SK-N-SH (cell line): ENCODE data around the gene PPP2R3C. TPM values are rescaled to one million over a fixed set of nuclear protein-coding genes. Genes with fewer than 3 reads are reported as not detected.

Experiments used
- CTCF ChIA-PET: fragments of 300-600, 350-600 bp; formaldehyde crosslinking; extraction: SDS; loops from one replicate; lab custom pipeline; 2021; lab: Yijun Ruan, JAX
- POLR2A ChIA-PET: fragments of 350-600 bp; sonication (Branson Sonifier 250); formaldehyde crosslinking; extraction: SDS; loops from one replicate; lab custom pipeline; 2020; ENCODE audit warnings: antibody characterized with exemption, inconsistent platforms; lab: Yijun Ruan, JAX
- DNase-seq: peaks from one replicate; pipeline ENCODE4 v3.0.0; 2012
- H2AFZ ChIP-seq: fragments of 200-600 bp; sonication (generic); 2 replicates; pipeline ENCODE4 v1.8.1; 2016; ENCODE audit warnings: antibody characterized with exemption, mild to moderate bottlenecking, low read depth
- H3F3A ChIP-seq: fragments of 200-600 bp; sonication (generic); replicated peaks from 2 replicates; pipeline ENCODE3; 2016; ENCODE audit warnings: antibody characterized with exemption, mild to moderate bottlenecking; ENCODE audit not compliant: insufficient read depth
- H3K27ac ChIP-seq, 2 experiments: fragments of 200-500 bp in 1 of 2; fragments of 200-600 bp in 1 of 2; sonication (Bioruptor generic) in 1 of 2; sonication (generic), shearing (Covaris generic) in 1 of 2; 2 replicates each; pipeline versions ENCODE4 v1.5.1 to v1.6.1; 2014 to 2016; ENCODE audit warnings: low read depth in 2 of 2, inconsistent platforms in 1 of 2, low read length in 1 of 2, mild to moderate bottlenecking in 1 of 2, mixed read lengths in 1 of 2
- H3K27me3 ChIP-seq: fragments of 200-600 bp; sonication (generic), shearing (Covaris generic); 2 replicates; pipeline ENCODE4 v1.6.1; 2016; ENCODE audit warnings: mixed run types; ENCODE audit not compliant: insufficient read depth
- H3K36me3 ChIP-seq, 2 experiments: fragments of 200-500 bp in 1 of 2; fragments of 200-600 bp in 1 of 2; sonication (Bioruptor generic) in 1 of 2; sonication (generic) in 1 of 2; replicated peaks in 1 of 2; 2 replicates each; pipeline versions ENCODE3 to v1.5.1; 2014 to 2016; ENCODE audit warnings: low read length in 1 of 2, mild to moderate bottlenecking in 1 of 2; ENCODE audit not compliant: insufficient read depth in 2 of 2, control insufficient read depth in 1 of 2
- H3K4me1 ChIP-seq, 2 experiments: fragments of 200-500 bp in 1 of 2; fragments of 200-600 bp in 1 of 2; sonication (Bioruptor generic) in 1 of 2; sonication (generic), shearing (Covaris generic) in 1 of 2; 2 replicates each; pipeline versions ENCODE4 v1.5.1 to v1.6.1; 2014 to 2016; ENCODE audit warnings: low read depth in 1 of 2, low read length in 1 of 2, mixed run types in 1 of 2; ENCODE audit not compliant: insufficient read depth in 2 of 2, control insufficient read depth in 1 of 2
- H3K4me2 ChIP-seq: fragments of 200-600 bp; sonication (generic), shearing (Covaris generic); 2 replicates; pipeline ENCODE4 v1.6.1; 2017; ENCODE audit warnings: mixed run types
- H3K4me3 ChIP-seq, 2 experiments: fragments of 200-500 bp in 1 of 2; fragments of 200-600 bp in 1 of 2; sonication (Bioruptor generic) in 1 of 2; sonication (generic), shearing (Covaris generic) in 1 of 2; 2 replicates each; pipeline versions ENCODE4 v1.5.1 to v1.8.1; 2014 to 2016; ENCODE audit warnings: low read depth in 2 of 2, inconsistent platforms in 1 of 2, low read length in 1 of 2, mild to moderate bottlenecking in 1 of 2, mixed read lengths in 1 of 2, moderate library complexity in 1 of 2
- H3K79me2 ChIP-seq: fragments of 200-600 bp; sonication (generic); 2 replicates; pipeline ENCODE4 v1.8.1; 2017; ENCODE audit warnings: mild to moderate bottlenecking; ENCODE audit not compliant: insufficient read depth
- H3K9ac ChIP-seq: fragments of 200-600 bp; sonication (generic); 2 replicates; pipeline ENCODE4 v1.6.1; 2017; ENCODE audit warnings: mixed run types
- H3K9me2 ChIP-seq: fragments of 200-600 bp; sonication (generic); 2 replicates; pipeline ENCODE4 v1.6.1; 2017; ENCODE audit warnings: mixed run types
- H3K9me3 ChIP-seq: fragments of 200-600 bp; sonication (generic); 2 replicates; pipeline ENCODE4 v1.6.1; 2017; ENCODE audit warnings: mixed run types, mild to moderate bottlenecking, moderate library complexity
- H4K20me1 ChIP-seq: fragments of 200-600 bp; sonication (generic); 2 replicates; pipeline ENCODE4 v1.6.1; 2017; ENCODE audit warnings: mild to moderate bottlenecking, mixed run types; ENCODE audit not compliant: insufficient read depth
- CHD2 ChIP-seq: fragments of 150-350 bp; IDR thresholded peaks from 2 replicates; pipeline ENCODE4 v1.6.1; 2018; ENCODE audit warnings: low read length; ENCODE audit not compliant: partially characterized antibody
- CTCF ChIP-seq: fragments of 200-600 bp; sonication (generic); IDR thresholded peaks from 2 replicates; pipeline ENCODE4 v1.6.1; 2017; ENCODE audit warnings: antibody characterized with exemption, mild to moderate bottlenecking, moderate library complexity
- EP300 ChIP-seq, 2 experiments: IDR thresholded peaks; 2 replicates each; pipeline versions ENCODE4 v1.4.0 to v1.6.1; 2012; ENCODE audit warnings: borderline replicate concordance in 1 of 2, low read depth in 1 of 2, low read length in 1 of 2
- EZH2phosphoT487 ChIP-seq: fragments of 200-600 bp; sonication (generic); IDR thresholded peaks from 2 replicates; pipeline ENCODE4 v1.6.1; 2017; ENCODE audit warnings: low read depth, mixed run types, mild to moderate bottlenecking, antibody characterized with exemption, moderate library complexity, borderline replicate concordance
- FOXJ3 ChIP-seq: sonication (generic); formaldehyde crosslinking; IDR thresholded peaks from 2 replicates; pipeline ENCODE4 v1.5.1; 2020; ENCODE audit warnings: mild to moderate bottlenecking, missing genetic modification reagents
- FOXM1 ChIP-seq: IDR thresholded peaks from 2 replicates; pipeline ENCODE4 v1.4.0; 2012; ENCODE audit warnings: low read depth, mild to moderate bottlenecking
- GABPA ChIP-seq: IDR thresholded peaks from 2 replicates; pipeline ENCODE4 v1.4.0; 2012; ENCODE audit warnings: low read depth, mild to moderate bottlenecking
- JUND ChIP-seq: IDR thresholded peaks from 2 replicates; pipeline ENCODE4 v1.4.0; 2012
- MXI1 ChIP-seq: IDR thresholded peaks from 2 replicates; pipeline ENCODE4 v1.6.1; 2012; ENCODE audit warnings: mild to moderate bottlenecking, low read depth, low read length, improper control_type of control experiment
- NFIC ChIP-seq: IDR thresholded peaks from 2 replicates; pipeline ENCODE4 v1.4.0; 2012; ENCODE audit warnings: borderline replicate concordance
- NRF1 ChIP-seq: IDR thresholded peaks from 2 replicates; pipeline ENCODE4 v1.6.1; 2012; ENCODE audit warnings: low read depth, mild to moderate bottlenecking, low read length
- PBX3 ChIP-seq: IDR thresholded peaks from 2 replicates; pipeline ENCODE4; 2012
- POLR2AphosphoS5 ChIP-seq: IDR thresholded peaks from 2 replicates; pipeline ENCODE4 v1.6.1; 2012; ENCODE audit warnings: low read depth, low read length
- RAD21 ChIP-seq: IDR thresholded peaks from 2 replicates; pipeline ENCODE4 v1.6.1; 2012; ENCODE audit warnings: mild to moderate bottlenecking, low read length
- RFX5 ChIP-seq: IDR thresholded peaks from 2 replicates; pipeline ENCODE4 v1.6.1; 2012; ENCODE audit warnings: mild to moderate bottlenecking, improper control_type of control experiment, low read length
- RXRA ChIP-seq: IDR thresholded peaks from 2 replicates; pipeline ENCODE4 v1.4.0; 2012; ENCODE audit warnings: low read depth, mild to moderate bottlenecking, borderline replicate concordance
- SIN3A ChIP-seq: IDR thresholded peaks from 2 replicates; pipeline ENCODE4 v1.6.1; 2012; ENCODE audit warnings: low read depth, mild to moderate bottlenecking, low read length, moderate library complexity, borderline replicate concordance
- SMC3 ChIP-seq: IDR thresholded peaks from 2 replicates; pipeline ENCODE4 v1.6.1; 2012; ENCODE audit warnings: low read depth, low read length, improper control_type of control experiment
- TCF12 ChIP-seq: IDR thresholded peaks from 2 replicates; pipeline ENCODE4 v1.4.0; 2012
- USF2 ChIP-seq: fragments of 150-350 bp; IDR thresholded peaks from 2 replicates; pipeline ENCODE4 v1.6.1; 2017; ENCODE audit warnings: antibody characterized with exemption, low read length, low read depth, borderline replicate concordance
- WGBS: methylation state at CpG from one replicate; pipeline ENCODE4 v1.1.6; 2017; ENCODE audit warnings: low lambda C conversion rate; 5-methylcytosine and 5-hydroxymethylcytosine counted together
- polyA plus RNA-seq, 3 experiments: library from polyadenylated mRNA; depleted of rRNA; stranded (reverse); fragments of >200 nt; gene quantifications; 2 replicates each; pipeline ENCODE4 v1.2.3, GENCODE V29; 2012
- TF ChIP-seq, protein P1 (sequence below): fragments of 150-350 bp; IDR thresholded peaks from 2 replicates; pipeline ENCODE4 v1.6.1; 2016; ENCODE audit warnings: mild to moderate bottlenecking, low read depth, low read length
- TF ChIP-seq, protein P2 (sequence below): IDR thresholded peaks from 2 replicates; pipeline ENCODE4 v1.6.1; 2012; ENCODE audit warnings: mild to moderate bottlenecking, low read depth, low read length, moderate library complexity
- TF ChIP-seq, protein P3 (sequence below): IDR thresholded peaks from 2 replicates; pipeline ENCODE4 v1.4.0; 2012; ENCODE audit warnings: low read depth

Gene PPP2R3C
- polyA plus RNA-seq, 1 of the 3 experiments (the other 2 are of a cell fraction) = 6.2 TPM

GRCh38 chr14:35159742-35160409 is 38.1 kb upstream of the PPP2R3C start:
- CTCF ChIA-PET = interaction anchor here (1.0 to 2.3 kb wide), 4 partner anchors 10 to 253 kb away, joined by 3 to 7 read pairs (median 6); no protein-coding TSS in a partner anchor
- peak overlapping the region in 1 of 2 experiments; percentile 80; a peak in 3 of 4 replicates for H3K27ac ChIP-seq
- peaks cover 9 to 15% of the 10 kb centered on the region in 2 experiments for H3K36me3 ChIP-seq
- H2AFZ ChIP-seq = no peak overlapping the region
- 8% methylated on average over 6 of the region's 6 CpGs for WGBS
- no peak for DNase-seq
- H3K4me2 ChIP-seq = peak overlapping the region; percentile 46; the same call in 1 of the 2 replicates
- H3F3A ChIP-seq = peaks cover 12% of the 10 kb centered on the region
- POLR2A ChIA-PET = no interaction called here
- H3K4me3 ChIP-seq = no peak overlapping the region; a peak in 1 of 4 replicates
- no peak overlapping the region for H3K9ac ChIP-seq
- H3K9me3 ChIP-seq = no peaks in the 10 kb centered on the region
- H4K20me1 ChIP-seq = no peaks in the 10 kb centered on the region
- no peaks in the 10 kb centered on the region for H3K27me3 ChIP-seq
- no peaks in the 10 kb centered on the region for H3K9me2 ChIP-seq
- peaks cover 11 to 46% of the 10 kb centered on the region in 2 experiments for H3K4me1 ChIP-seq
- H3K79me2 ChIP-seq = peaks cover 26% of the 10 kb centered on the region; the same call in 1 of the 2 replicates
- TF ChIP-seq GABPA (no peak), RAD21 (no peak), FOXM1 (no peak), CTCF (no peak), SIN3A (no peak), EP300 (IDR thresholded peaks at IDR 0.05; ENCODE audit: borderline replicate concordance in 1 of 2, low read depth in 1 of 2, low read length in 1 of 2) (peak in 1 of 2 experiments; percentile 35; a peak in 1 of 4 replicates), MXI1 (no peak), PBX3 (peak; percentile 81), NFIC (peak; percentile 34; the same call in 1 of the 2 replicates), NRF1 (no peak), POLR2AphosphoS5 (peak; percentile 59; the same call in 1 of the 2 replicates), FOXJ3 (CRISPR knock-in tag) (no peak), TCF12 (peak; percentile 75), CHD2 (no peak), EZH2phosphoT487 (no peak), RXRA (peak; percentile 80; the same call in 1 of the 2 replicates), JUND (peak; percentile 91), RFX5 (no peak), SMC3 (no peak), USF2 (no peak)
- TF ChIP-seq, protein P1, sequence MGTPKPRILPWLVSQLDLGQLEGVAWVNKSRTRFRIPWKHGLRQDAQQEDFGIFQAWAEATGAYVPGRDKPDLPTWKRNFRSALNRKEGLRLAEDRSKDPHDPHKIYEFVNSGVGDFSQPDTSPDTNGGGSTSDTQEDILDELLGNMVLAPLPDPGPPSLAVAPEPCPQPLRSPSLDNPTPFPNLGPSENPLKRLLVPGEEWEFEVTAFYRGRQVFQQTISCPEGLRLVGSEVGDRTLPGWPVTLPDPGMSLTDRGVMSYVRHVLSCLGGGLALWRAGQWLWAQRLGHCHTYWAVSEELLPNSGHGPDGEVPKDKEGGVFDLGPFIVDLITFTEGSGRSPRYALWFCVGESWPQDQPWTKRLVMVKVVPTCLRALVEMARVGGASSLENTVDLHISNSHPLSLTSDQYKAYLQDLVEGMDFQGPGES = no peak
- TF ChIP-seq, protein P2, sequence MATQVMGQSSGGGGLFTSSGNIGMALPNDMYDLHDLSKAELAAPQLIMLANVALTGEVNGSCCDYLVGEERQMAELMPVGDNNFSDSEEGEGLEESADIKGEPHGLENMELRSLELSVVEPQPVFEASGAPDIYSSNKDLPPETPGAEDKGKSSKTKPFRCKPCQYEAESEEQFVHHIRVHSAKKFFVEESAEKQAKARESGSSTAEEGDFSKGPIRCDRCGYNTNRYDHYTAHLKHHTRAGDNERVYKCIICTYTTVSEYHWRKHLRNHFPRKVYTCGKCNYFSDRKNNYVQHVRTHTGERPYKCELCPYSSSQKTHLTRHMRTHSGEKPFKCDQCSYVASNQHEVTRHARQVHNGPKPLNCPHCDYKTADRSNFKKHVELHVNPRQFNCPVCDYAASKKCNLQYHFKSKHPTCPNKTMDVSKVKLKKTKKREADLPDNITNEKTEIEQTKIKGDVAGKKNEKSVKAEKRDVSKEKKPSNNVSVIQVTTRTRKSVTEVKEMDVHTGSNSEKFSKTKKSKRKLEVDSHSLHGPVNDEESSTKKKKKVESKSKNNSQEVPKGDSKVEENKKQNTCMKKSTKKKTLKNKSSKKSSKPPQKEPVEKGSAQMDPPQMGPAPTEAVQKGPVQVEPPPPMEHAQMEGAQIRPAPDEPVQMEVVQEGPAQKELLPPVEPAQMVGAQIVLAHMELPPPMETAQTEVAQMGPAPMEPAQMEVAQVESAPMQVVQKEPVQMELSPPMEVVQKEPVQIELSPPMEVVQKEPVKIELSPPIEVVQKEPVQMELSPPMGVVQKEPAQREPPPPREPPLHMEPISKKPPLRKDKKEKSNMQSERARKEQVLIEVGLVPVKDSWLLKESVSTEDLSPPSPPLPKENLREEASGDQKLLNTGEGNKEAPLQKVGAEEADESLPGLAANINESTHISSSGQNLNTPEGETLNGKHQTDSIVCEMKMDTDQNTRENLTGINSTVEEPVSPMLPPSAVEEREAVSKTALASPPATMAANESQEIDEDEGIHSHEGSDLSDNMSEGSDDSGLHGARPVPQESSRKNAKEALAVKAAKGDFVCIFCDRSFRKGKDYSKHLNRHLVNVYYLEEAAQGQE = no peak
- TF ChIP-seq, protein P3, sequence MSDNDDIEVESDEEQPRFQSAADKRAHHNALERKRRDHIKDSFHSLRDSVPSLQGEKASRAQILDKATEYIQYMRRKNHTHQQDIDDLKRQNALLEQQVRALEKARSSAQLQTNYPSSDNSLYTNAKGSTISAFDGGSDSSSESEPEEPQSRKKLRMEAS = no peak
